ENCODE results near the gene CHAF1A. TPM values are rescaled to one million over a fixed set of nuclear protein-coding genes. Genes with fewer than 3 reads are reported as not detected.
A peak's percentile ranks its signal among the peaks of the same experiment; 100 is the strongest.

CHAF1A gene
- total and polyA plus RNA-seq, 12 donors: 4.2 to 8.7 (median 5.8) TPM

DNA sequence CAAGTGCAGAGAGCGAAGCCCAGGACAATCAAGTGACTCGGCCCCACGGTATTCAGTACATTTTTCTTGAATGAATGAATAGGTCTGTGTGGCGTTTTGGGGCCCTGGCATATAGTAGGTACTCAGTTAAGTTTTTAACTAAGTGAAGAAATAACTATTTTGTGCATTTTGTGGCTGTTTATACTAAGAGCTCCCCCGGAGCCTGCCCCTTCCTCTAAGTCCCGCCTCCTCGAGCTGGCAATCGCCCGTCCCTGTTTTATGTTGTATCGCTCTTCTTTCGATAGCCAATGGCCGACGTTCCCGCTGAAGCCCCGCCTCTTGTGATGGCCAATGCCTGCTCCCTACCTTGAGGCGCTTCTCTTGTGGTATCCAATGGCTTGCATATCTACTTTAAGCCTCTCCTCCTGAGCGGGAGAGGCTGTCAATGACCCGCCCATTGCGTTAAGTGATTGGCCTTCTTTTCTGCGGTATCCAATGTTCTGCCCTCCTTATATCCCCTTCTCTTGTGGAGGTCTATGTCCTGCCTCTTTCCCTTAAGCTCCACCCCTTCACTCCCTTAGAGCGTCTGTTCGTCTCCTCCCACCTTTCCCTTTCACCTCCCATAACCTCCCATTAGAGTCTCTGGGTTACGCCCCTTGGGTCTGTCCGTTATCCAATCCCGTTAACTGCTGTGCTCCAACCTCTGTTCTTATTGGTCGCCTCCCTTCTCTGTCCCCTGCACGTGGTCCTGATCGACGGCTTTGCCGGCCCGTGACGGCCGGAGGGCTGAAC is 69.1 kb downstream of the CHAF1A start:
- peak overlapping the region; percentile 11 to 93 (median 87) for H3K27ac ChIP-seq
- H3K27me3 ChIP-seq: no peaks in the 10 kb centered on the region
- DNase-seq (peak; percentile 96 to 99), ATAC-seq (peak; percentile 95 to 97 (median 96))
- peaks cover 0 to 17% (median 8%) of the 10 kb centered on the region in 9 donors for H3K36me3 ChIP-seq
- TF ChIP-seq, protein P1, sequence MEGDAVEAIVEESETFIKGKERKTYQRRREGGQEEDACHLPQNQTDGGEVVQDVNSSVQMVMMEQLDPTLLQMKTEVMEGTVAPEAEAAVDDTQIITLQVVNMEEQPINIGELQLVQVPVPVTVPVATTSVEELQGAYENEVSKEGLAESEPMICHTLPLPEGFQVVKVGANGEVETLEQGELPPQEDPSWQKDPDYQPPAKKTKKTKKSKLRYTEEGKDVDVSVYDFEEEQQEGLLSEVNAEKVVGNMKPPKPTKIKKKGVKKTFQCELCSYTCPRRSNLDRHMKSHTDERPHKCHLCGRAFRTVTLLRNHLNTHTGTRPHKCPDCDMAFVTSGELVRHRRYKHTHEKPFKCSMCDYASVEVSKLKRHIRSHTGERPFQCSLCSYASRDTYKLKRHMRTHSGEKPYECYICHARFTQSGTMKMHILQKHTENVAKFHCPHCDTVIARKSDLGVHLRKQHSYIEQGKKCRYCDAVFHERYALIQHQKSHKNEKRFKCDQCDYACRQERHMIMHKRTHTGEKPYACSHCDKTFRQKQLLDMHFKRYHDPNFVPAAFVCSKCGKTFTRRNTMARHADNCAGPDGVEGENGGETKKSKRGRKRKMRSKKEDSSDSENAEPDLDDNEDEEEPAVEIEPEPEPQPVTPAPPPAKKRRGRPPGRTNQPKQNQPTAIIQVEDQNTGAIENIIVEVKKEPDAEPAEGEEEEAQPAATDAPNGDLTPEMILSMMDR (IDR thresholded peaks at IDR 0.05): no peak
- WGBS, 2 donors: 0 to 1% methylated on average over 33 of the region's 33 CpGs
- H3K4me1 ChIP-seq: peaks cover 8 to 31% (median 25%) of the 10 kb centered on the region in 9 donors
- H3K9me3 ChIP-seq: no peaks in the 10 kb centered on the region
- intact Hi-C loops (cut with DNase I): loop anchor here in 1 of 10 donors (1.0 kb wide), 2 partner anchors 14 to 71 kb away; partner anchors contain the start of genes SH3GL1 and UBXN6
- peak overlapping the region; percentile 23 to 100 (median 94) for H3K4me3 ChIP-seq

DNA sequence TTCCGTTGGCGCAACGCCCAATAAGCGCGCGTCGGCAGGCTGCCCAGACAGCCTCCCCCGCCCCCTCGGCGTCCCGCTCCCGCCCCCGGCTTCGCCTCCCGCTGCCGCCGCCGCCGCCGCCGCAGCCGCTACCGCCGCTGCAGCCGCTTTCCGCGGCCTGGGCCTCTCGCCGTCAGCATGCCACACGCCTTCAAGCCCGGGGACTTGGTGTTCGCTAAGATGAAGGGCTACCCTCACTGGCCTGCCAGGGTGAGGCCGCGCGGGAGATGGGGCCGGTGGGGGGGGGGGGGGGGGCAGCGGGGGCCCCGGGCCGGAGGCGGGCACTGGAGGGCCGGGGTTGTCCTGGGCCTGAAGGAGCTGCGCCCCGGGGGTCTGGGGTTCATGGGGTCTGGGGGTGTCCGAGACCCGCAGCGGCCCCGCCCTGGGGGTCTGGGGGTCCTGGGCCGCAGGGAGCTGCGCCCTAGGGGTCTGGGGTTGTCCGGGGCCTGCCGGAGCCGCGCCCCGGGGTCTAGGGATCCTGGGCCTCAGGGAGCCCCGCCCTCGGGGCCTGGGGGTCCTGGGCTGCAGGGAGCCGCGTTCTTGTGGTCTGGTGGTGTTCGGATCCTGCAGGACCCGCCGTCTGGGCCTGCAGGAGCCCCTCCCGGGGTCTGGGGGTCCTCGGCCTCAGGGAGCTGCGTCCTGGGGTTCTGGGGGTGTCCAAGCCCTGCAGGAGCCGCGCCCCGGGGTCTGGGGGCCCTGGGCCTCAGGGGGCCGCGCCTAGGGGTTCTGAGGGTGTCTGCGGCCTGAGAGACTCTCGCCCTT is 69.9 kb downstream of the CHAF1A start, which contains the start of gene HDGFL2:
TSS of gene HDGFL2 (plus strand) at position 124 of the 801 bp plus-strand sequence. CDS start at position 178, 54 bp downstream.
- Histone ChIP-seq H3K27ac (peak within 1 kb of the TSS; percentile 11 to 93 (median 87)), H3K36me3 (peaks cover 0 to 25% (median 15%) of the 10 kb centered on the region in 9 donors), H3K4me1 (peaks cover 8 to 31% (median 25%) of the 10 kb centered on the region in 9 donors), H3K4me3 (peak within 1 kb of the TSS; percentile 84 to 100 (median 94)), H3K9me3 (no peaks in the 10 kb centered on the region), H3K27me3 (no peaks in the 10 kb centered on the region)
- TF ChIP-seq, protein P1 (IDR thresholded peaks at IDR 0.05): no peak
- intact Hi-C loops (cut with DNase I): no loop called here
- ATAC-seq: peak in 1 of 8 donors; percentile 0
- 0 to 1% methylated on average over 53 to 71 of the region's 71 CpGs for WGBS, 2 donors
- peak in 1 of 2 donors; percentile 98 for DNase-seq

DNA sequence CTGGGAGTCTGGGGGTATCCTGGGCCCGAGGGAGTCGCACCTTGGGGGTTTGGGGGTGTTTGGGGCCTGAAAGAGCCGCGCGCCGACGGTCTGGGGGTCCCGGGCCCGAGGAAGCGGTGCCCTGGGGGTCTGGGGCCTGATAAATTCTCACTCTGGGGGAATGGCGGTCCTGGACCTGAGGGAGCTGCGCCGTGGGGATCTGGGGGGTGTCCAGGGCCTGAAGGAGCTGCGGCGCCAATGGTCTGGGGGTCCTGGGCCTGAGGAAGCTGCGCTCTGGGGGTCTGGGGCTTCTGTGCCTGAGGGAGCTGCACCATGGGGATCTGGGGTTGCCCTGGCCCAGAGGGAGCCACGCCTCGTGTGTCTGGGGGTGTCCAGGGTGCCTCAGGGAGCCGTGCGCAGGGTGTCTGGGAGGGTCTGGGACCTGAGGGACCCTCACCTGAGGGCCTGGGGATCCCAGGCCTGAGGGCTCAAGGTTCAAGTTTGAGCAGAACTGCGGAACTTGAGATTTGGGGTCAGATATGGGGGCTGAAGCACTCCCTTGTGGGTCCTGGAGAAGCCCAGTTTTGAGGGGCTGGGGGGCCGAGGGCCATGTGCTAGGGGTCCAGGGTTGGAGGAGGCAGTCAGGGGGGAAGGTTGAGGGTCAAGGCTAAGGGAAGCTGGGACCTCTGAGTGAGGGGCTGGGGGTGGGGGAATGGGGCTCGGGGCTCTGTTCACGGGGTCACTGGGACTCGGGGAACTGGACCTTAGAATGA is 70.7 kb downstream of the CHAF1A start:
- peak overlapping the region in 6 of 10 donors; percentile 50 to 93 (median 82) for H3K27ac ChIP-seq
- 25 to 26% methylated on average over 25 of the region's 25 CpGs for WGBS, 2 donors
- intact Hi-C loops (cut with DNase I): no loop called here

More for the DNA sequence above, 70.7 kb downstream of the CHAF1A start:
- DNase-seq (no peak), ATAC-seq (no peak)
- H3K36me3 ChIP-seq: peaks cover 0 to 33% (median 15%) of the 10 kb centered on the region in 9 donors
- peaks cover 8 to 31% (median 25%) of the 10 kb centered on the region in 9 donors for H3K4me1 ChIP-seq
- H3K27me3 ChIP-seq: no peaks in the 10 kb centered on the region
- H3K9me3 ChIP-seq: no peaks in the 10 kb centered on the region
- H3K4me3 ChIP-seq: peak overlapping the region; percentile 84 to 100 (median 94)
- TF ChIP-seq, protein P1 (IDR thresholded peaks at IDR 0.05): no peak

Data from heart right ventricle (tissue), 16 donors.